GM18499 (cell line): ENCODE results near the gene PHF21A.
"Not testable (repeated sequence)": the region's sequence is repeated elsewhere in the genome, so short reads cannot be mapped to it uniquely, and the experiment has no call there.

Experiments used
- ATAC-seq: cut with Tn5 transposase; IDR thresholded peaks from one replicate; pipeline ENCODE4 v1.9.1; 2021; ENCODE audit warnings: moderate number of reproducible peaks; ENCODE audit not compliant: insufficient read depth, unreplicated experiment

Gene PHF21A

DNA sequence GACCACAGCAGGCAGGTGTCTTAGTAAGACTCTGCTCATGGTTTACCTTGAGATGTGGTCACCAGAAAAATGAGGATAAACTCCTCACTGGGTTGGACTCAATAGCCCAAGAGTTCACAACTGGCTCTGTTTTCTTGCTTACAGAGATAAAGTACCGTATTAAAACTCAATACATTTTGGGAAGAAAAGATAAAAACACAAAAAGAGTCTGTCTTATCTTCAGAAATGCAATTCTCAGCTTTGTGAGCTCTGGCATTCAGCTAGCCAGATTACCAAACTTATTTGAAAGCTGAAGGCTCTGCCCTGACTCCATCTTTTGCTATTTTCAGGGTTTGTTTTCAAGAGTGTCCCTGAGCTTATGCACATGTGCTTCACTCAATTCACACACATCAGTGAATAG, 75.4 kb downstream of the PHF21A start:
- no peak for ATAC-seq

DNA sequence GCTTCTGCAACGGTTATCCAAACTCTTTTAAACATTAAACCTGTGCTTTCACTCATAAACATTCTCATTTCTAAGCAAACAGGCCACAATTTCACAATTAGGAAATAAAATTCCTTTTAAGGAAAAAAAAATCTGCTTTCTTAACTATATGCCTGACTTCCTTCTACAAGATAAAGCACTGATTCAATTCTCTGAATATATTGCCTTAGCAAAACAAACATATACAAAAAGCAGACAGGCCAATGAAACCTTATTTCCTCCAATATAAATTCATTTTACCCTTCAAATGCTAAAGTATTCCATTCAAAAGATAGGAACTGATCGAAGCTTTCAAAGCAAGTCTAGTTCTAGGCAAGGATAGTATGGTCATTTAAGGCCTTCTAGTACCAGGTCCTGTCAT, 76.7 kb downstream of the PHF21A start:
- ATAC-seq = no peak

DNA sequence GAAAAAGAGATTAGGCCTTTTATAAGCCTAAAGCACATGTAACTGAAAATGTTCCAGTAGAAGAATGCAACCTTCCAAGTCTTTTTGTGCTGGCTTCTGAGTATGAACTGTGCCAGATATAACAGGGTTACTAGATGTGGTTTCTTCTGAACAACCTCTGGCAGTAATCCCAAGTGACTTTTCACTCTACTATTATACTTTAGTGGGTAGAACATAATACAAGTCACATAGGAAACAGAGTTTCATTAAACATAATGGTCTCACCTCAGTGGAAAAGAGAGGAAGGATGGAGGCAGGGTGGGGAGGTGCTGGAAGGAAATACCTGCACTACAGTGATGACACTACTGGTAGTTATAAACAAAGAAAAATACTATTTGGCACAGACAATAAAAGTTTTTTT, 81.3 kb downstream of the PHF21A start:
- no peak for ATAC-seq

DNA sequence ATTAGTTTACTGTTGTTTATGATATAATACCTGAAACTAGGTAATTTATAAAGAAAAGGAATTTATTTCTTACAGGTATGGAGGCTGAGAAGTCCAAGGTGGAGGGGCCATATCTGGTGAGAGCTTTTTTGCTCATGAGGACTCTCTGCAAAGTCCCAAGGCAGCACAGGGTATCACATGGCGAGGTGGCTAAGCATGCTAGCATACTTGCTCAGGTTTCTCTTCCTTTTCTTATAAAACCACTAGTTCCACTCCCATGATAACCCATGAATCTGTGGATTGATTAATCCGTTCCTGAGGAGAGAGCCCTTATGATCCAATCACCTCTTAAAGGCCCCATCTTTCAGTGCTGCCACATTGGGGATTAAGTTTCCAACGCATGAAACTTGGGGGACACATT, 82.7 kb downstream of the PHF21A start:
- ATAC-seq = no peak

DNA sequence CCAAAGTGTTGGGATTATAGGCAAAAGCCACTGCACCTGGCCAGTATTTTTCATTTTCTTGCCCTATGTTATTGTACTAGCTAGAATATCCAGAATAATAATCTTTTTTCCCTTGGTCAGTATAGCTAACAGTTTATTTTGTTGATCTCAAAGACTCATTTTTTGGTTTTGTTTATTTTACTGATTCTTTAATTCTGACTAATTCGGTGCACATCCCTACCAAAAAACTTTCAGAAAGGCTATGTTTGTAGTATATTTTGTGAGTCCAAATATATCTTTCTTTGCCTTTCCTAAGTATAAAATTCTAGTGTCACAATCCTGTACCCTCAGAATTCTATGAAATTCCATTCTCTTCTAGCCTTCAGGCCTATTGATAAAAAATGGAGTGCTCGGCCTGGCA, 84.3 kb downstream of the PHF21A start:
- ATAC-seq = no peak

DNA sequence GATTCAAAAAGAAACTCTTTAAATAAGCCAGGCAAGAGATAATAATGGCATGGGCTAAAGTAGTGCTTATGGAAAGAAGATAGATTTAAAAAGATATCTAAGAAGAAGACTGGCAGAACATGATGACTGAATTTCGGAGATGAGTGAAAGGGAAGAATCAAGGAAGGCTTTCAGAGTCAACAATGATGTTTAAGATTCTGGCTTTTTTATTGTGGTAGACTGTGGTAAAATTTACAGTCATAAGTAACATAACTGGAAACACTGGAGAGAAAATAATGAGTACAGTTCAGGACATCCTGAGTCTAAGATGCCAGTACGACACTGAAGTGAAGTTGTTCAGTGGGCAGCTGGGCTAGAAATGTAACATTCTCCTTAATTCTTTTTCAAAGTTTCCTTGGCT, 85.2 kb downstream of the PHF21A start:
- no peak for ATAC-seq

DNA sequence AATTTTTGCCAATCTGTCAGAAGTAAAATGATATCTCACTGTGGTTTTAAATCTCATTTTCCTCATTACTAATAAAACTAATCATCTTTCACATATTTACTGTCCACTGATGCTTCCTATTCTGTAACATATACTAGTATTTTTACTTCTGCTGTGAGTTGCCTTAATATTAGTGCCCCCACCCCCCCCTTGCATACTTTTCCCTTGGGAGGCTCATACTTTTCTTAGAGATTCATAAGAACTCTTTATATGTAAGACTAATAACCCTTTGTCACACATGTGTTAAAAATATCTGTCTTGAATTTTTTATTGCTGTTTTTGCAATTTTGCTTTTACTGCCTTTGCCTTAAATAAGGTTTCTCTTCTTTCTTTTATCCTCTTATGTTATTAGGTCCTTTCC, 87.2 kb downstream of the PHF21A start:
- ATAC-seq = no peak

DNA sequence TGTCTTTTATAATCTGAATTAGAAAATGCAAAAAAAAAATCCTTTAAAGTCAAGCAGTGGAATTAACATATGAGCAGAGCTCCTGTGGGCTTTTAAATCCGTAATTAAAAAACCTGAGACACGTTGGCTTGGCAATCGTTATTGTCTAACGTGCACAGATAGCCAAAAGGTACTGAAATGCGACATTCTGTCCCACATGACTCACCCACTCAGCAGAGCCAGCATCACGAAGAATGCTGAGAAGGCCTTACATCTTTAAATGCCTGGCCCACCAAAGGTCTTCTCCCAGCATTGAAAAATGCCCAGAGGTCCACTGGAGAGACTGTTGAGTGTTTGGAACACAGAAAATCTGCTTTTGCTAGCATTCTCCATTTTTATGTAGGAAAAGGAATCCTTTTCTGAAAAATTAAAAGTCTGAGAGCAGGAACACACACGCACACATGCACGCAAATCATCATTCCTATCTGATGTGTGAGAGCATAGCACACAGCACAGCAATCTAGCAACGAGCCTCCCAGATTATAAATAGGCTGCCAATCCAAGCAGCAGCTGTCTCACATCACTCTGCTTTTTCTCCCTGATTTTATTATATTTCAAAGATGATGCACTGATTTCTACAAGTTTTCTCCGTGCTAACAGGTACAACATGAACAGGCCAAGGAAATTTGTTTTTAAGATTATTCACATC, 94.5 kb downstream of the PHF21A start:
- no peak for ATAC-seq

DNA sequence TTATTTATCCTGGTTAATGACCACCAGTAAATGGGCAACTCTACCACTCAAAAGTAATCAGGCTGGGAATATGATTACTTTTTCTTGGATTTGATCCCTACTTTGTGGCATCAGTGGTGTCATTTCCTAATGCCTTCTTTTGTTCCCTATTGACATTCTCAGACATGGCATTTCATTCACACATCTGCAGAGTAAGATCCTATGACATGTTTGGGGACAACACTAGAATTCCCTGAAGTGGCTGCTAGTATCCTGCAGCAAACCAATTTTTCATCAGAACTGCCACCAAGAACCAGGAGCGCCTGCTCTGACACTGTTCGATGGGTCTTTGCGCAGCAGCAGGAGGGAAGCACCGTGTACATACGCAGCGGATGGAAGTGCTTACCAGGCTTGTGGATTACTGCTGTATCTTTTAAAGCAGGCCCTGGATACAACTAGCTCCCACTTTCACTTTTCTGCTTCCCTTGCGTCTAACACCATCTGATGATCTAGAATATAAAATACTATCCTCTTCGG, 101.1 kb downstream of the PHF21A start:
- ATAC-seq = no peak

DNA sequence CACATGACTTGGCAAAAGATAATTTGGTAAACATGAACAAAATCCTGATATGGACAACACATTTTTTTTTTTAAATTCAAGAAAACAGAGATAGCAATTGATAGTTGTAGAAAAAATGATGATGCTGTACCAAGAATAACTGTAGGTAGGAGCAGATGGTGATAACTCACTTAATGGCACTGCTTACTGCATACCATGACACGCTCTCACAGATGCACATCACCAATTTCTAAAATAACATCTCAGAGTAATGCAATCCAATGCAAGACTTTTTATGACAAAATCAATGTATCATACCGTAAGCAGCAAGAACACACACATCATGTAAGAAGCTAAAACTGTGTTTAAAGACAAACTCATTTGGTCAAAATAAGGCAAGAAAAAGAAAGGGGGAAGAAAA, 102.6 kb downstream of the PHF21A start:
- no peak for ATAC-seq

DNA sequence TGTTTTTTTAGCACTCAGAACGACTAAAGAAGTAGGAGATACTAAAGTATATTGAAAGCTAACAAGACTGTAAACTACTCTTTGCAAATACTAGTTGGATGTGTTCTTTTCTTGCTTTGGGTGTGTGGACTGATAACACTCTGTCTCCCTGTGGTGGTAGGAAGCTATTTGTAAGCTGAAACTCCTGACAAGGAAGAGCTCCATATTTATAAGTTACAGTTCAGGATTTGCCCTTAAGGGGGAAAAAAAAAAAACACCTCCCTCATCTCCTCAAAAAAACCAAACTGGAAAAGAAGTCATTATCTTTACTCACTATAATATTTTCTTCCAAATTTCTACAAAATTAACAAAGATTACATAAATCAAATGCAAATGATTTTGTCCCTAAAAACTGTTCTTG, 103.9 kb downstream of the PHF21A start:
- no peak for ATAC-seq

DNA sequence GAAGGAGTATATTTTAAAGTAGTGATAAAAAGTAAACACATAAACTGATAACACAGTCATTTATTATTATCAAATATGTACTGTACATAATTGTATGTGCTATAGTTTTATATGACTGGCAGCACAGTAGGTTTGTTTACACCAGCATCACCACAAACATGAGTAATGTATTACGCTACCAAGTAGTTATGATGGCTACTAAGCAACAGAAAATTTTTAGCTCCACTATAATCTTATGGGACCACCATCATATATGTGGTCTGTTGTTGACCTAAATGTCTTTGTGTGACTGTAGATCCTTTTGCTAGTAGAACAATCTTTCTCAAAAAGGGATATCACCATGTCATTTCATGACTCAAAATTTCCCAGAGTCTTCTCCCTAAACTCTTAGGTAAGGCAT, 105.3 kb downstream of the PHF21A start:
- ATAC-seq = no peak

DNA sequence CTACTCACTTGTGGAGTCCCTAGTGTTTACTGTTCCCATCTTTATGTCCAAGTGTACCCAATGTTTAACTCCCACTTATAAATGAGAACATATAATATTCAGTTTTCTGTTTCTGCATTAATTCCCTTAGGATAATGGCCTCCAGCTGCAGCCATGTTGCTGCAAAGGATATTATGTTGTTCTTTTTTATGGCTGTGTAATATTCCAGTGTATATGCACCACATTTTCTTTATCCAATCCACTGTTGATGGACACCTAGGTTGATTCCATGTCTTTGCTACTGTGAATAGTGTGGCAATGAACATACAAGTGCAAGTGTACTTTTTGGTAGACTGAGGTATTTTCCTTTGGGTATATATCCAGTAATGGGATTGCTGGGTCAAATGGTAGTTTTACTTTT, 107.1 kb downstream of the PHF21A start:
- ATAC-seq = not testable (repeated sequence)

DNA sequence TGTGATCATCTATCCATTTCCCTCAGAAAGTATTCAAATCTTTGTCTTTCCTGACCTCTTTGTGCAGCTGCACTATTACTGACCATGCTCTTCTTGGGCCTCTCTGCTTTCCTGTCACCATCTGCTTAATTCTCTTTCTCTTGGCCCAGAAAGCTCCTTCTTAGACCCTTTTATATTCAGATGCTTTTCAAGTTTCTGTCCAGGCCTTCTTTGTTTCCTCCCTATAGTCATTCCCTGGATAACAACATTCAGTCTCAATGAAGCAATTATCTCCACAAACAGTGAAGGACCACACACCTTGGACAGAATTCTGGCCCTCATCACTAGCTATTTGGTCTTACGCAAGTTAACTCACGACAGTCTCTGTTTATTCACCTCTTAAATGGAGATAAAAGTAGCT, 109.1 kb downstream of the PHF21A start:
- no peak for ATAC-seq

DNA sequence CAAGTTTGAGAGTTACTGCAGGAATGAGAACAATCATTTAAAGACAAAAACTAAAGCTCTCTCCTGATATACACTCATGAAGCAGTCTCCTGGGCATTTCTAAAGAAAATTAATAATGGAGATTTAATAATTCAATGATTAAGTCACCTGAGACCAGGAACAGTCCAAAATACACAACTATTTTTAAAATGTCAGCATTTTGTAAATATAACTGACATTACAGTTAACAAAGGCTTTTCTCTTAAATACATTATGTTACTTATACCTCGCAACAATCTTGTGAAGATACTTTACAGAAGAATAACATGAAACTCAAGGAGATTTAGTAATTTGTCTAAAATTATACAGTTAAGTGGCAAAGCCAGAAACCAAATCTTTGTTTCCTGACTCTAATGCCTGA, 111.2 kb downstream of the PHF21A start:
- ATAC-seq = no peak

DNA sequence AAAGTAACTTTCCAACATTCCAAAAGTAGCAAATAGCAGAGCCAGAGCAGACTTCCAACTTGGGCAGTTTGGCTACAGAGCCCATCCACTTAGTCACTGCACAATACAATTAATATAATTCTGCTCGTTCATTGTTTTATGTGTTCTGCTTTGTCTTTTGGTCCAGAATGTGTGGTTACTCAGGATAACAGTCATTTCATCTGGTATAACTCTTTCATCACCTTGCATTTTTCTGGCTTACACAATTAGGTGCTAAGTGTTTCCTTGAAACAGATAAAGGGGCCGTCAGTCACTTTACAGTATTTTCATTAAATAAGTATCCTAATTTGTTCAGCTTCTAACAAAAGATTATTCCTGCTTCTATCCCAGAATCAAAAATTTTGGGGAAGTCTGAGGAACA, 111.6 kb downstream of the PHF21A start:
- ATAC-seq = no peak

DNA sequence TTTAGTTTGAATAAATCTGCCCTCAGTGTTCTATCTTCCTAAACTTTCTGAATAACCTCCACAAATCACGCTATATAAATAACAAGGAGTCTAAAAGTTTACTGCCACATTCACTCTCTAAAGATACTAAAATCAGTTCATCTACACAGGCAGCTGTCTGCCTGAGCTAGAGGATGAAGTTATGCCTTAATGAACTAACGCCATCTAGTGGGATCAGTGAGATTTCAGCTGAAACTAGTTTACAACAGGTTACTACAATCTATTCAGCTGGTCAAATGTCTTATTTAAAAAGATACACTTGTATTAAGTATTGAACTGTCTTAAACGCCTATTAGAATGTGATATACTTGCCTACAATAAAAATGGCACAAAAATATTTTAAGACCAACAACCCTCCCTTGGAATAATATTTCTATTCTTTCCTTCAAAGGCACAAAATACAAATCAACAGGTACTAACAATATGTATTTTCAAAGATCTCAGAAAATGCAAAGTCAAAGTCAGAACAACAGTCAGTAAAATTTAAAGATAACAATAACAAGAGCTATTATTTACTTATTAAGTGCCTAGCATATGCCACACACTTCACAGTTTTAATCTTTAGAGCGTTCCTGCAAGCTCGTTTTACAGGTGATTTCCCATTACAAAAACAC, 114.7 kb downstream of the PHF21A start:
- ATAC-seq = no peak

DNA sequence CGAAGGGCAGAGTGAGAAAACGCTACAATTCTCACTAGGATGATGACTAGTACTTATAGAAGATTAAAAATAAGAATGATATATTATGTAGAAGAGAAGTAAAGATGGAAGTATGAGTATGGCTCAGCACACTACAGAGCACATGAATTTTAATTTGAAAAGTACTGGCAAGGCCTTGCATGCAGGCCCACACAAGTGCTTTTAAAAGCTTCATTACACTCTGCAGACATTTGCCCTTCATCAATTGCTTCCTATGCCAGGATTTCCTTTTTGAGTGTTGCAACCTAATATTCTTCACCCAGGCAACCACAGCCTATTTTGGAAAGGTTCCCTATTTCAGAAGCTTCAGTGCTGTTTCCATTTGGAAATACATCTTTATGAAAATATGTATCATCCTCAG, 117.7 kb downstream of the PHF21A start:
- no peak for ATAC-seq

DNA sequence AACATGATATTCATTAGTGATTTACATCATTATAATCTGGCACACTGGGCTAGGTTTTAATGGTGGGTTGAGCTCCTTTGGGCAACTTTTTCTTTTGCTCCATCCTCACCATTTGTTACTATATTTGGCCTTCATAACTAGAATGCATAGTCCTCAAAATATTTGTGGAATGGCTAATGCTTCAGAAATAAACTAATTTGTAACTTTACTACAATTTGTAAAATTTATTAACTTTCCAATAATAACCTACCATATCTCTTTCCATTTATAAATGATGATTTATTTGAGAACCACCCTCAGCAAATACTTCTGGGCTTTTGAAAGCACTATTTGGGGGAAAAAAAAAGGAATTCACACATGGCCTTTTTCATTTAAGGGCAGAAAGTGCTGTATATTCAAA, 119.1 kb downstream of the PHF21A start:
- no peak for ATAC-seq

DNA sequence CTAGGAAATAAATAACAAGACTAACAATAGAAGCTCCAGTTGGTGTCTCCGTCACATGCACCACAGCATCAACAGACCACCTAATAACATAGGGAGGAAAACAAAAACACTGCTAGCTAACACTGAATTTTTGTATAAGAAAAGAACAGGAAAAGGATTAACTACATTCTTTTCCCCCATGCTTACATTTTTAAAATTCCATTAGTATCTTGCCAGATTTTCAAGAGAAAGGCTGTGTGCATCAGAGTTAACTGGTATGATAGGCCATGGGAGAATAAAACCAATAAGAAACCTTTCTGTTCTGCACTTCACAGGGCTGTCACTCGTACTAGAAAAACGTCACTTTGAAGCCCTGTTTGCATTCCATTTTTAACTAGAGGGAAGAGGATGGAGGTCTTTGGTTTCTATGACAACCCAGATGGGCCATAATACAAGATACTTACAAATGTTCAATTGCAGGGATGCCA, 119.8 kb downstream of the PHF21A start:
- no peak for ATAC-seq

DNA sequence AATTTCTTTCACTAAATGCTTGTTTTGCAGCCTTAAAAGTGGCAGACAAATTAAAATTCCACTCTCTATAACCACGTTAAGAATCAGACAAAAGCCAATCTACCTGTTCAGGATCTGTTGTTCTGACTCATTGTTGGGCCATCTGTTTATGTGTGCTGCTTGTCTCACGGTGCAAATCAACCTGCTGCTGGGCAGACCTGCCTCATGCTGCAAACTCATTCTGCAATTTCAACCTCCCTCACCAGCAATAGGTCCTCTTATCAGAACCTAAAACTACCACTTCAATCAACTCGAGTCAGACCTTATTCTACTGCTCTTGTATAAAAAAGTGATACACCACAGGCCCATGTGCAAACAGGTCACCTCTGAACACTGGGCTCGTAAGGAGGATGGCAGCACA, 123.7 kb downstream of the PHF21A start:
- ATAC-seq = no peak

DNA sequence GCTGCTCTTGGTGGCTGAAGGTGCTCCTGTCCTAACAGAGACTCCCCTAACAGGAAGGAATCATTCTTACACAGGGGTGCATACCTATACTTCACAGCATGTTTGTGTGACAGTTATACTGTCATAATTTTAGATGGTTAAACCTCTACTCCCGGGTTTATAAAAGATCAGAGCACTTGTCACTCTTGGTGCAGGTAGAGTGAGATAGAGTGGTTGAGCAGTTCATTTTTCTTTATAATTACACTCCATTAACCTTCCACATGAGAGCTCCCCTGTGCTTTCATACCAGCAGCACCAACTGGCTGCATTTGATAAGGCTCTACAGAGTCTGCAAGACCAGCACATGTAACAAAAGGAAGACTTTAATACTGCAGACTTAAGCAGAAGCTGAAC, 125.9 kb downstream of the PHF21A start:
- no peak for ATAC-seq
